ENCODE measurements around the gene COMMD3. TPM values are rescaled to one million over a fixed set of nuclear protein-coding genes. Genes with fewer than 3 reads are reported as not detected.

The COMMD3 gene
- total RNA-seq, 1 experiment from 2014 or later = 2.6 TPM

DNA sequence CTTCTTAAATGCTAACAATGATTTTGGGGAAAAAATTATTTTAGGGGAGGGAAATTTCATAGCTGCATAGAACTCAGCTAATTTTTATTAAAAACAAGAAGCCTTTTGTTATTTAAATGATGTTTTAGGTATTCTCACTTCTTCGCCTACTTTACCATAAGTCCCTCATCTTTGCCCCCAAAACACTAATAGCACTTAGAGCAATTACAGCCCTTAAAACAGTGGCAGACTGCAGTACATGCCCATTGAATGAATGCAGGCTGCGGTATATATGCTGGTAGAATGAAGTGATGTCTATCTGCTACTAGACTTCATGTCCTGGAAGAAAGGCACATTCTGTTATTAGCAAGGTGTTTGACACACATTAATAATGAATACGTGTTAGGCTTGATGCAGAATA, 26.2 kb downstream of the COMMD3 start:
- Mint-ChIP-seq H3K4me1 (peaks cover 13% of the 10 kb centered on the region), H3K4me3 (no peak overlapping the region), H3K27me3 (ENCODE audit: low read depth) (peaks cover 96% of the 10 kb centered on the region), H3K36me3 (no peaks in the 10 kb centered on the region), H3K27ac (no peak overlapping the region), H3K9me3 (no peaks in the 10 kb centered on the region)
- no peak for TF ChIP-seq IRF2 (CRISPR knock-in tag; IDR thresholded peaks at IDR 0.05; ENCODE audit: borderline replicate concordance, low read depth)
- no peak for TF ChIP-seq RELA (CRISPR knock-in tag; IDR thresholded peaks at IDR 0.05; ENCODE audit: borderline replicate concordance)
- no peak for TF ChIP-seq CREB1 (CRISPR knock-in tag; IDR thresholded peaks at IDR 0.05)
- TF ChIP-seq RORB (CRISPR knock-in tag; IDR thresholded peaks at IDR 0.05) = no peak
- no peak for TF ChIP-seq HMGA2 (CRISPR knock-in tag; IDR thresholded peaks at IDR 0.05)
- TF ChIP-seq JAZF1 (CRISPR knock-in tag; IDR thresholded peaks at IDR 0.05) = no peak
- TF ChIP-seq, protein P1, sequence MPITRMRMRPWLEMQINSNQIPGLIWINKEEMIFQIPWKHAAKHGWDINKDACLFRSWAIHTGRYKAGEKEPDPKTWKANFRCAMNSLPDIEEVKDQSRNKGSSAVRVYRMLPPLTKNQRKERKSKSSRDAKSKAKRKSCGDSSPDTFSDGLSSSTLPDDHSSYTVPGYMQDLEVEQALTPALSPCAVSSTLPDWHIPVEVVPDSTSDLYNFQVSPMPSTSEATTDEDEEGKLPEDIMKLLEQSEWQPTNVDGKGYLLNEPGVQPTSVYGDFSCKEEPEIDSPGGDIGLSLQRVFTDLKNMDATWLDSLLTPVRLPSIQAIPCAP (CRISPR knock-in tag; IDR thresholded peaks at IDR 0.05) = no peak
- no peak for TF ChIP-seq PRRX2 (CRISPR knock-in tag; IDR thresholded peaks at IDR 0.05)
- no peak for TF ChIP-seq ATF1 (CRISPR knock-in tag; IDR thresholded peaks at IDR 0.05)
- no peak for TF ChIP-seq E2F4 (CRISPR knock-in tag; IDR thresholded peaks at IDR 0.05; ENCODE audit: borderline replicate concordance, low read depth)
- ChIA-PET POLR2A (no interaction called here), CTCF (no interaction called here)
- ATAC-seq = no peak
- no peak for DNase-seq (ENCODE audit: low spot score)

DNA sequence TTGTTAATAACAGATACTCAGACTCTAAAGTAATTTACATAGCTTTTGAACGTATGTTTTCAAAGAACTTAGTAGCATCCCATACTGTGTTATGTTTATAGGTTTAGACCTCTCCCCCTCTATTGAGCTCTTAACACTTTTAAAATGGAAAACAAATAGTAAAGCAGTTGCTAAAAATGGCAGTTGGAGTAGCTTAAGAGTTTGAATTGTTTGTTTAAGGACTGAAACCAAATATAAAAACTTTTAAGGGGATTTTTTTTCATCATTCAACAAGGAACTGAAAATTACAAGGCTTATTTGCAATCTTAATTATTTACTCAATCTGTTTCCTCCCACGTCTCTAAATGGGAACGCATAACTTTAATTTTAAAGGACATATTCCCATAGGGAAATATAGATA, 27.5 kb downstream of the COMMD3 start:
- peaks cover 12% of the 10 kb centered on the region for H3K4me1 Mint-ChIP-seq
- no peak overlapping the region for H3K4me3 Mint-ChIP-seq
- TF ChIP-seq SOX15 (CRISPR knock-in tag; IDR thresholded peaks at IDR 0.05) (no peak), TEAD1 (CRISPR knock-in tag; IDR thresholded peaks at IDR 0.05) (no peak), GRHL2 (CRISPR knock-in tag; IDR thresholded peaks at IDR 0.05; ENCODE audit: insufficient replicate concordance, severe bottlenecking) (no peak), ZNF281 (CRISPR knock-in tag; IDR thresholded peaks at IDR 0.05) (no peak), KAT7 (CRISPR knock-in tag; IDR thresholded peaks at IDR 0.05; ENCODE audit: borderline replicate concordance) (no peak), PREB (CRISPR knock-in tag; IDR thresholded peaks at IDR 0.05; ENCODE audit: borderline replicate concordance) (no peak), CBFB (CRISPR knock-in tag; IDR thresholded peaks at IDR 0.05; ENCODE audit: low read depth) (no peak), RELA (CRISPR knock-in tag; IDR thresholded peaks at IDR 0.05; ENCODE audit: borderline replicate concordance) (no peak)
- TF ChIP-seq, protein P2, sequence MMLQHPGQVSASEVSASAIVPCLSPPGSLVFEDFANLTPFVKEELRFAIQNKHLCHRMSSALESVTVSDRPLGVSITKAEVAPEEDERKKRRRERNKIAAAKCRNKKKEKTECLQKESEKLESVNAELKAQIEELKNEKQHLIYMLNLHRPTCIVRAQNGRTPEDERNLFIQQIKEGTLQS (CRISPR knock-in tag; conservative IDR thresholded peaks at IDR 0.05) = no peak
- POLR2A ChIA-PET = no interaction called here
- no peaks in the 10 kb centered on the region for H3K36me3 Mint-ChIP-seq
- no peak for ATAC-seq
- CTCF ChIA-PET = no interaction called here
- H3K27ac Mint-ChIP-seq = no peak overlapping the region
- no peak for DNase-seq (ENCODE audit: low spot score)
- H3K27me3 Mint-ChIP-seq (ENCODE audit: low read depth) = peaks cover 96% of the 10 kb centered on the region
- no peaks in the 10 kb centered on the region for H3K9me3 Mint-ChIP-seq

- ChIA-PET POLR2A (no interaction called here), CTCF (interaction anchor here (1.5 kb wide), 1 partner anchor 351 kb away, joined by 3 read pairs; no protein-coding TSS in a partner anchor)
- Mint-ChIP-seq H3K27me3 (ENCODE audit: low read depth) (peaks cover 96% of the 10 kb centered on the region), H3K27ac (no peak overlapping the region), H3K9me3 (no peaks in the 10 kb centered on the region), H3K36me3 (no peaks in the 10 kb centered on the region), H3K4me1 (peaks cover 12% of the 10 kb centered on the region), H3K4me3 (peak overlapping the region; percentile 69; the same call in 1 of the 2 replicates)
- no peak for ATAC-seq
- DNase-seq (ENCODE audit: low spot score) = no peak
- TF ChIP-seq OVOL2 (CRISPR knock-in tag; IDR thresholded peaks at IDR 0.05; ENCODE audit: borderline replicate concordance) (no peak), ATF1 (CRISPR knock-in tag; IDR thresholded peaks at IDR 0.05) (no peak), ZBTB43 (CRISPR knock-in tag; IDR thresholded peaks at IDR 0.05) (no peak), ZBTB21 (CRISPR knock-in tag; IDR thresholded peaks at IDR 0.05; ENCODE audit: borderline replicate concordance) (no peak), GTF2I (CRISPR knock-in tag; conservative IDR thresholded peaks at IDR 0.05) (no peak), FOXP1 (CRISPR knock-in tag; IDR thresholded peaks at IDR 0.05; ENCODE audit: borderline replicate concordance) (no peak)
- TF ChIP-seq, protein P3, sequence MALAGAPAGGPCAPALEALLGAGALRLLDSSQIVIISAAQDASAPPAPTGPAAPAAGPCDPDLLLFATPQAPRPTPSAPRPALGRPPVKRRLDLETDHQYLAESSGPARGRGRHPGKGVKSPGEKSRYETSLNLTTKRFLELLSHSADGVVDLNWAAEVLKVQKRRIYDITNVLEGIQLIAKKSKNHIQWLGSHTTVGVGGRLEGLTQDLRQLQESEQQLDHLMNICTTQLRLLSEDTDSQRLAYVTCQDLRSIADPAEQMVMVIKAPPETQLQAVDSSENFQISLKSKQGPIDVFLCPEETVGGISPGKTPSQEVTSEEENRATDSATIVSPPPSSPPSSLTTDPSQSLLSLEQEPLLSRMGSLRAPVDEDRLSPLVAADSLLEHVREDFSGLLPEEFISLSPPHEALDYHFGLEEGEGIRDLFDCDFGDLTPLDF (CRISPR knock-in tag; IDR thresholded peaks at IDR 0.05) = no peak
Measured at GRCh38 chr10:22344249-22344648, 28.1 kb downstream of the COMMD3 start.
